SKM-1 treated with dmso at 0.1 percent for 144 hours (cell line): ENCODE data around the gene KCNH6.

ENCODE experiments used
- DNase-seq: peaks from one replicate; lab custom pipeline; 2025; ENCODE audit not compliant: unreplicated experiment; lab: John Stamatoyannopoulos, UW

KCNH6 gene

GRCh38 chr17:63531022-63531965 lies 8.1 kb downstream of the KCNH6 start:
- no peak for DNase-seq

- DNase-seq, result no peak
Measured at GRCh38 chr17:63533433-63534077, 10.4 kb downstream of the KCNH6 start.

- DNase-seq, result no peak
Measured at GRCh38 chr17:63534078-63534570, 11.0 kb downstream of the KCNH6 start.

GRCh38 chr17:63534816-63535455 lies 11.8 kb downstream of the KCNH6 start:
- DNase-seq, result no peak

- DNase-seq, result no peak
Measured at GRCh38 chr17:63535640-63536039, 12.5 kb downstream of the KCNH6 start.

GRCh38 chr17:63537001-63537400 lies 13.8 kb downstream of the KCNH6 start:
- no peak for DNase-seq

GRCh38 chr17:63537991-63538692 lies 15.0 kb downstream of the KCNH6 start:
- no peak for DNase-seq

- DNase-seq, result no peak
Measured at GRCh38 chr17:63538693-63539595, 15.8 kb downstream of the KCNH6 start.

GRCh38 chr17:63540590-63540989 lies 17.4 kb downstream of the KCNH6 start:
- DNase-seq, result no peak

GRCh38 chr17:63542218-63542545 lies 19.0 kb downstream of the KCNH6 start:
- DNase-seq, result no peak

- no peak for DNase-seq
Measured at GRCh38 chr17:63542942-63543821, 20.0 kb downstream of the KCNH6 start.

- no peak for DNase-seq
Measured at GRCh38 chr17:63543822-63544420, 20.8 kb downstream of the KCNH6 start.

GRCh38 chr17:63544467-63545301 lies 21.5 kb downstream of the KCNH6 start:
- no peak for DNase-seq

GRCh38 chr17:63546308-63547082 lies 23.3 kb downstream of the KCNH6 start:
- DNase-seq, result no peak

GRCh38 chr17:63547083-63547523 lies 23.9 kb downstream of the KCNH6 start:
- DNase-seq, result no peak

- no peak for DNase-seq
Measured at GRCh38 chr17:63549289-63549945, 26.3 kb downstream of the KCNH6 start.
